OCI-LY1 (cell line): Measurements from ENCODE around the gene RAB8B.
A peak's percentile ranks its signal among the peaks of the same experiment; 100 is the strongest.

Experiments used
- H2AFZ ChIP-seq: fragments of 200-600 bp; sonication (generic), shearing (Covaris generic); 2 replicates; pipeline ENCODE4 v1.6.0; 2014; ENCODE audit warnings: antibody characterized with exemption, mild to moderate bottlenecking, low read length
- H3F3A ChIP-seq: fragments of 200-600 bp; sonication (generic), shearing (Covaris generic); 2 replicates; pipeline ENCODE4 v1.6.0; 2014; ENCODE audit warnings: mild to moderate bottlenecking, antibody characterized with exemption, low read length, moderate library complexity; ENCODE audit not compliant: insufficient read depth
- H3K27ac ChIP-seq: fragments of 200-600 bp; sonication (generic); 2 replicates; pipeline ENCODE4 v1.5.1; 2014; ENCODE audit warnings: low read length, mixed run types, mild to moderate bottlenecking, low read depth; ENCODE audit not compliant: poor library complexity, severe bottlenecking
- H3K27me3 ChIP-seq: fragments of 200-600 bp; sonication (generic); 2 replicates; pipeline ENCODE4 v1.6.0; 2014; ENCODE audit warnings: antibody characterized with exemption, mild to moderate bottlenecking, low read length, moderate library complexity; ENCODE audit not compliant: insufficient read depth
- H3K36me3 ChIP-seq: fragments of 200-600 bp; sonication (generic); 2 replicates; pipeline ENCODE4 v1.6.1; 2014; ENCODE audit warnings: mild to moderate bottlenecking, antibody characterized with exemption, low read length, moderate library complexity, mixed read lengths; ENCODE audit not compliant: insufficient read depth
- H3K4me1 ChIP-seq: fragments of 200-600 bp; sonication (generic); 2 replicates; pipeline ENCODE4 v1.5.1; 2014; ENCODE audit warnings: mild to moderate bottlenecking, low read length, moderate library complexity; ENCODE audit not compliant: insufficient read depth, severe bottlenecking
- H3K4me2 ChIP-seq: fragments of 200-600 bp; sonication (generic), shearing (Covaris generic); 2 replicates; pipeline ENCODE4 v1.6.1; 2014; ENCODE audit warnings: low read length
- H3K4me3 ChIP-seq: fragments of 200-600 bp; sonication (generic); 2 replicates; pipeline ENCODE4 v1.5.1; 2014; ENCODE audit warnings: low read length, low read depth, mild to moderate bottlenecking, mixed read lengths; ENCODE audit not compliant: poor library complexity, severe bottlenecking
- H3K79me2 ChIP-seq: fragments of 200-600 bp; shearing (Covaris generic); 2 replicates; pipeline ENCODE4 v1.6.1; 2016; ENCODE audit warnings: mixed run types, low read length, mixed read lengths; ENCODE audit not compliant: insufficient read depth
- H3K9ac ChIP-seq: fragments of 200-600 bp; sonication (generic), shearing (Covaris generic); 2 replicates; pipeline ENCODE4 v1.6.1; 2014; ENCODE audit warnings: mild to moderate bottlenecking, low read length, mixed read lengths
- H3K9me2 ChIP-seq: fragments of 200-600 bp; sonication (generic), shearing (Covaris generic); 2 replicates; pipeline ENCODE4 v1.6.1; 2014; ENCODE audit warnings: low read depth, mild to moderate bottlenecking, low read length, mixed read lengths
- H3K9me3 ChIP-seq: fragments of 200-600 bp; shearing (Covaris generic); 2 replicates; pipeline ENCODE4 v1.6.1; 2014; ENCODE audit warnings: low read length, mixed read lengths
- H4K20me1 ChIP-seq: fragments of 200-600 bp; sonication (generic), shearing (Covaris generic); 2 replicates; pipeline ENCODE4 v1.6.0; 2016; ENCODE audit warnings: mild to moderate bottlenecking, low read length; ENCODE audit not compliant: insufficient read depth
- CTCF ChIP-seq: fragments of 200-600 bp; sonication (generic), shearing (Covaris generic); IDR thresholded peaks from 2 replicates; pipeline ENCODE4 v1.5.1; 2017; ENCODE audit warnings: mild to moderate bottlenecking, antibody characterized with exemption, low read length, moderate library complexity, mixed read lengths
- EZH2 ChIP-seq: fragments of 200-600 bp; sonication (generic), shearing (Covaris generic); IDR thresholded peaks from 2 replicates; pipeline ENCODE4 v1.8.0; 2017; ENCODE audit warnings: borderline replicate concordance, mixed run types, mild to moderate bottlenecking, antibody characterized with exemption, low read length, moderate library complexity, mixed read lengths

The RAB8B gene

DNA sequence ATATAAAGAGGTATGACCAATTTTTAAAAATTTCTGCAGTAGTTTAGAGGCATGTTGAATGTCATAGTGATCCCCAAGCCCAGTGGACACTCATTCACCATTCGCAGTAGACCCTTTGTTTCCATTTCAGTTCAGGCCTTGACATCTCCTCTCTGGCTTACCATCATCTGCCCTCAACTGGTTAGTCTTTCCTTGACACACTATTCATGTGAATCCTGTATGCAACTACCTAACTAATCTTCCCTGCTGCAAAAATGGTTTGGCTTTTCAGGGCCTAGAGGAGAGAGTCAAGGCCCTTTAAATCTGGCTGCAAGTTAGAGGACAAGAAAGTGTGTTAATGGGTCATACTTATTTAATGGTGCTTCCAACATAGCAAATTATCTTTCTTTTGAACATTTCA, 98.9 kb downstream of the RAB8B start:
- Histone ChIP-seq H3K4me3 (no peak overlapping the region), H3K9me2 (no peaks in the 10 kb centered on the region), H3K79me2 (no peaks in the 10 kb centered on the region), H3K4me2 (no peak overlapping the region), H3K36me3 (peaks cover 14% of the 10 kb centered on the region), H4K20me1 (no peaks in the 10 kb centered on the region), H3K27ac (no peak overlapping the region), H3F3A (no peaks in the 10 kb centered on the region), H3K27me3 (no peaks in the 10 kb centered on the region), H3K9ac (no peak overlapping the region), H3K9me3 (no peaks in the 10 kb centered on the region), H2AFZ (no peak overlapping the region), H3K4me1 (peaks cover 7% of the 10 kb centered on the region)
- TF ChIP-seq EZH2 (no peak), CTCF (no peak)

- Histone ChIP-seq H3F3A (no peaks in the 10 kb centered on the region), H4K20me1 (no peaks in the 10 kb centered on the region), H3K9ac (no peak overlapping the region), H3K27ac (no peak overlapping the region), H2AFZ (no peak overlapping the region), H3K9me2 (no peaks in the 10 kb centered on the region), H3K9me3 (no peaks in the 10 kb centered on the region), H3K36me3 (peaks cover 9% of the 10 kb centered on the region; the same call in 1 of the 2 replicates), H3K4me1 (peaks cover 7% of the 10 kb centered on the region), H3K79me2 (no peaks in the 10 kb centered on the region), H3K4me2 (no peak overlapping the region), H3K27me3 (no peaks in the 10 kb centered on the region), H3K4me3 (no peak overlapping the region)
- TF ChIP-seq CTCF, result peak; percentile 82
- no peak for TF ChIP-seq EZH2
Observed at GRCh38 chr15:63288778-63289378, 99.5 kb downstream of the RAB8B start.

GRCh38 chr15:63291507-63291906, 102.1 kb downstream of the RAB8B start:
- Histone ChIP-seq H3K36me3 (peaks cover 6% of the 10 kb centered on the region; the same call in 1 of the 2 replicates), H4K20me1 (no peaks in the 10 kb centered on the region), H3K9ac (no peak overlapping the region), H3K4me1 (peaks cover 7% of the 10 kb centered on the region), H3F3A (no peaks in the 10 kb centered on the region), H3K4me2 (no peak overlapping the region), H3K27ac (no peak overlapping the region), H3K4me3 (no peak overlapping the region), H2AFZ (no peak overlapping the region), H3K27me3 (no peaks in the 10 kb centered on the region), H3K9me2 (no peaks in the 10 kb centered on the region), H3K79me2 (no peaks in the 10 kb centered on the region), H3K9me3 (no peaks in the 10 kb centered on the region)
- TF ChIP-seq CTCF, result no peak
- TF ChIP-seq EZH2, result no peak
